Peyer's patch (tissue), 4 donors: ENCODE results near the gene LIM2.

ENCODE experiments used
- POLR2A ChIP-seq, 2 donors: fragments of 450-650 bp; IDR thresholded peaks; one replicate each; pipeline ENCODE4 v1.5.1; 2017; ENCODE audit warnings: antibody characterized with exemption in 2 of 2, mild to moderate bottlenecking in 2 of 2, moderate library complexity in 2 of 2
- TF ChIP-seq, protein P1 (sequence below), 6 experiments: fragments of 450-650 bp in 4 of 6; fragments of 200-600 bp in 2 of 6; sonication (generic) in 1 of 6; IDR thresholded peaks; one replicate each; pipeline ENCODE4 v1.5.1; 2017 to 2019; ENCODE audit warnings: antibody characterized with exemption in 6 of 6, mild to moderate bottlenecking in 3 of 6, moderate library complexity in 1 of 6

DNA sequence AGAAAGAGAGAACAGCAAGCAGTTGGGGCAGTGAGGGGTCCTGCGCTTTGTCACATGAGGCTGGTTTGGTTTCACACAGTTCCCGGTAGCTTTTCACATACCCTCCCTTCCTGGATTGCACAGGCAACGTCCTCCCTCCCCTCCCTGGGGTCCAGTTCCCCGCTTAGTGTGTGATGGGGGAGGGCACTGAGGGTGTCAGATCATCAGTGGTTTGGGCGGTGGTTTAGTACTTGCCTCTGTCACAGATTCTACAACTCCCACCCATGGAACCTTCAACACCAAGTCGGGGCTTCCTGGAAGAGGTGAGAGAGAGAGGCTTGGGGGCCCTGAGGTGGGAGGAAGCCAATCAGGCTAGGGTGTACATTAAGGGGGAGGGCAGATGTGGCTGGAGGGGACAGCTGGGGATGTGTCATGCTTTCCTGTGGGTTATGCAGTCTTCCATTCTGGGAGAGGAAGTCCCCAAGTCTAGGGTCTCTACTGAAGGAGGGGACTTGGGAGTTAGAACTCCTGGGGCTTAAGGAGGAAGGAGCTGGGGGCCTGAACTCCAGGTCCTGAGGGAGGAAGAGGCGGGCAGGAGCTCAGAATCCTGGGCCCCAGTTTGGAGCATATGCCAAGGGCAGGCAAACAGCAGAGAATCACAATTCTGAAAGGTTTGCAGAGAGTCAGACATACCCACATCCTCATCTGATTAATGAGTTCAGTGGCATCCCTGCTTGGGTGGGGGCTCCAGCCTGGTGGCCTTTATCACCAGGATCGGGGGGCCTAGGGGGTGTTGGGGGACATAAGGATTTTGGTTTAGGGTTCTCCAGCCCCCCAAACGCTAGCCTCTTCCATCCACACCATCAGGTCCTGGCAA lies 14.9 kb downstream of the LIM2 start, which contains the start of gene NKG7:
- TF ChIP-seq, protein P1, sequence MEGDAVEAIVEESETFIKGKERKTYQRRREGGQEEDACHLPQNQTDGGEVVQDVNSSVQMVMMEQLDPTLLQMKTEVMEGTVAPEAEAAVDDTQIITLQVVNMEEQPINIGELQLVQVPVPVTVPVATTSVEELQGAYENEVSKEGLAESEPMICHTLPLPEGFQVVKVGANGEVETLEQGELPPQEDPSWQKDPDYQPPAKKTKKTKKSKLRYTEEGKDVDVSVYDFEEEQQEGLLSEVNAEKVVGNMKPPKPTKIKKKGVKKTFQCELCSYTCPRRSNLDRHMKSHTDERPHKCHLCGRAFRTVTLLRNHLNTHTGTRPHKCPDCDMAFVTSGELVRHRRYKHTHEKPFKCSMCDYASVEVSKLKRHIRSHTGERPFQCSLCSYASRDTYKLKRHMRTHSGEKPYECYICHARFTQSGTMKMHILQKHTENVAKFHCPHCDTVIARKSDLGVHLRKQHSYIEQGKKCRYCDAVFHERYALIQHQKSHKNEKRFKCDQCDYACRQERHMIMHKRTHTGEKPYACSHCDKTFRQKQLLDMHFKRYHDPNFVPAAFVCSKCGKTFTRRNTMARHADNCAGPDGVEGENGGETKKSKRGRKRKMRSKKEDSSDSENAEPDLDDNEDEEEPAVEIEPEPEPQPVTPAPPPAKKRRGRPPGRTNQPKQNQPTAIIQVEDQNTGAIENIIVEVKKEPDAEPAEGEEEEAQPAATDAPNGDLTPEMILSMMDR (IDR thresholded peaks at IDR 0.05), result no peak
- TF ChIP-seq POLR2A (IDR thresholded peaks at IDR 0.05), result no peak
